HG02588 (cell line): ENCODE results near the gene MAMSTR.

Source experiments
- ATAC-seq: cut with Tn5 transposase; IDR thresholded peaks from one replicate; pipeline ENCODE4 v1.9.1; 2021; ENCODE audit warnings: mild to moderate bottlenecking, moderate library complexity; ENCODE audit not compliant: unreplicated experiment

The MAMSTR gene

GRCh38 chr19:48665786-48666185, 53.7 kb downstream of the MAMSTR start:
- ATAC-seq, result no peak

- ATAC-seq, result no peak
Observed at GRCh38 chr19:48664476-48664875, 55.0 kb downstream of the MAMSTR start.

- no peak for ATAC-seq
Observed at GRCh38 chr19:48663667-48664066, 55.9 kb downstream of the MAMSTR start.
